Fibroblast of lung (primary cell): Measurements from ENCODE around the gene ACOT2. TPM values are rescaled to one million over a fixed set of nuclear protein-coding genes. Genes with fewer than 3 reads are reported as not detected.

Experiments
- DNase-seq, 2 donors: peaks; one replicate each; pipeline versions ENCODE4 v3.0.0 to v3.0.0-alpha.2; 2010; ENCODE audit warnings: low read depth in 2 of 2
- H2AFZ ChIP-seq: 2 replicates; pipeline ENCODE4 v1.5.1; 2012; ENCODE audit warnings: low read length, control low read depth, inconsistent platforms
- H3K27ac ChIP-seq: 2 replicates; pipeline ENCODE4 v1.5.1; 2011; ENCODE audit warnings: low read length, control low read depth; ENCODE audit not compliant: insufficient read depth
- H3K27me3 ChIP-seq: 2 replicates; pipeline ENCODE4 v1.5.1; 2011; ENCODE audit warnings: mild to moderate bottlenecking, low read length; ENCODE audit not compliant: control insufficient read depth, insufficient read depth
- H3K36me3 ChIP-seq: 2 replicates; pipeline ENCODE4 v1.5.1; 2011; ENCODE audit warnings: low read length; ENCODE audit not compliant: control insufficient read depth, insufficient read depth
- H3K4me1 ChIP-seq: 2 replicates; pipeline ENCODE4 v1.5.1; 2011; ENCODE audit warnings: low read length; ENCODE audit not compliant: control insufficient read depth, insufficient read depth; ENCODE audit errors: extremely low read depth
- H3K4me2 ChIP-seq: 2 replicates; pipeline ENCODE4 v1.5.1; 2011; ENCODE audit warnings: low read length, control low read depth; ENCODE audit not compliant: insufficient read depth; ENCODE audit errors: extremely low read depth
- H3K4me3 ChIP-seq, 4 experiments: fragments of 200-600 bp in 1 of 4; sonication (generic) in 1 of 4; replicated peaks in 1 of 4; 2 replicates each; pipeline ENCODE4 v1.5.1; 2011 to 2016; ENCODE audit warnings: low read length in 4 of 4, low read depth in 3 of 4, mild to moderate bottlenecking in 3 of 4, control low read depth in 2 of 4, inconsistent platforms in 1 of 4, mixed read lengths in 1 of 4; ENCODE audit not compliant: insufficient read depth in 1 of 4; ENCODE audit errors: control extremely low read depth in 1 of 4
- H3K79me2 ChIP-seq: 2 replicates; pipeline ENCODE4 v1.5.1; 2012; ENCODE audit warnings: mild to moderate bottlenecking, low read length, inconsistent platforms; ENCODE audit not compliant: control insufficient read depth, insufficient read depth
- H3K9ac ChIP-seq: 2 replicates; pipeline ENCODE4 v1.5.1; 2011; ENCODE audit warnings: mild to moderate bottlenecking, low read length, control low read depth; ENCODE audit not compliant: insufficient read depth
- H3K9me3 ChIP-seq: 2 replicates; pipeline ENCODE4 v1.5.1; 2012; ENCODE audit warnings: low read depth, low read length; ENCODE audit not compliant: control insufficient read depth, insufficient read depth
- H4K20me1 ChIP-seq: 2 replicates; pipeline ENCODE4 v1.5.1; 2011; ENCODE audit warnings: low read length; ENCODE audit not compliant: control insufficient read depth, insufficient read depth; ENCODE audit errors: extremely low read depth
- CTCF ChIP-seq, 2 donors: IDR thresholded peaks in 1 of 2; conservative IDR thresholded peaks in 1 of 2; 1 replicate in 1 of 2; 2 replicates in 1 of 2; pipeline ENCODE4 v1.5.1; 2011 to 2012; ENCODE audit warnings: low read length in 2 of 2, control low read depth in 1 of 2, inconsistent platforms in 1 of 2, low read depth in 1 of 2, mild to moderate bottlenecking in 1 of 2
- EZH2 ChIP-seq: IDR thresholded peaks from 2 replicates; pipeline ENCODE4 v1.5.1; 2012; ENCODE audit warnings: low read length, control low read depth, mild to moderate bottlenecking; ENCODE audit errors: missing control alignments
- polyA plus RNA-seq, 2 donors: library from polyadenylated mRNA; depleted of rRNA in 1 of 2; stranded (reverse) in 1 of 2; unstranded in 1 of 2; fragments of >200 nt; gene quantifications; 2 replicates each; pipeline ENCODE4 v1.2.1, GENCODE V29; 2011 to 2012; ENCODE audit warnings: missing spikeins in 1 of 2
- total RNA-seq: library from RNA; depleted of rRNA; stranded (reverse); fragments of >200 nt; gene quantifications from 2 replicates; pipeline ENCODE4 v1.2.1, GENCODE V29; 2014

Gene ACOT2
- total and polyA plus RNA-seq, 2 donors (not counting 1 experiment from before 2014, with no cell fraction given), result 27.1 to 39.1 TPM

- Histone ChIP-seq H3K9ac (no peak overlapping the region), H4K20me1 (no peaks in the 10 kb centered on the region), H3K4me3 (no peak overlapping the region), H3K4me2 (no peak overlapping the region), H2AFZ (no peak overlapping the region), H3K79me2 (no peaks in the 10 kb centered on the region), H3K4me1 (no peaks in the 10 kb centered on the region), H3K27me3 (no peaks in the 10 kb centered on the region), H3K27ac (no peak overlapping the region), H3K9me3 (no peaks in the 10 kb centered on the region), H3K36me3 (no peaks in the 10 kb centered on the region)
- DNase-seq, result no peak
- no peak for TF ChIP-seq EZH2
- TF ChIP-seq CTCF (conservative IDR thresholded peaks at IDR 0.05 in 1 of 2, IDR thresholded peaks at IDR 0.05 in 1 of 2; ENCODE audit: low read depth in 1 of 2, low read length in 2 of 2), result no peak
Measured at GRCh38 chr14:73616831-73617230, 47.8 kb downstream of the ACOT2 start.

GRCh38 chr14:73619524-73619923 is 50.5 kb downstream of the ACOT2 start:
- H3K4me1 ChIP-seq, result no peaks in the 10 kb centered on the region
- no peaks in the 10 kb centered on the region for H3K9me3 ChIP-seq
- no peak for DNase-seq
- H2AFZ ChIP-seq, result no peak overlapping the region
- no peak overlapping the region for H3K27ac ChIP-seq
- H3K79me2 ChIP-seq, result no peaks in the 10 kb centered on the region
- no peaks in the 10 kb centered on the region for H3K27me3 ChIP-seq
- no peaks in the 10 kb centered on the region for H4K20me1 ChIP-seq
- TF ChIP-seq CTCF (conservative IDR thresholded peaks at IDR 0.05 in 1 of 2, IDR thresholded peaks at IDR 0.05 in 1 of 2; ENCODE audit: low read depth in 1 of 2, low read length in 2 of 2), result no peak
- no peak for TF ChIP-seq EZH2
- H3K9ac ChIP-seq, result no peak overlapping the region
- H3K36me3 ChIP-seq, result no peaks in the 10 kb centered on the region
- no peak overlapping the region for H3K4me2 ChIP-seq
- H3K4me3 ChIP-seq, result no peak overlapping the region

DNA sequence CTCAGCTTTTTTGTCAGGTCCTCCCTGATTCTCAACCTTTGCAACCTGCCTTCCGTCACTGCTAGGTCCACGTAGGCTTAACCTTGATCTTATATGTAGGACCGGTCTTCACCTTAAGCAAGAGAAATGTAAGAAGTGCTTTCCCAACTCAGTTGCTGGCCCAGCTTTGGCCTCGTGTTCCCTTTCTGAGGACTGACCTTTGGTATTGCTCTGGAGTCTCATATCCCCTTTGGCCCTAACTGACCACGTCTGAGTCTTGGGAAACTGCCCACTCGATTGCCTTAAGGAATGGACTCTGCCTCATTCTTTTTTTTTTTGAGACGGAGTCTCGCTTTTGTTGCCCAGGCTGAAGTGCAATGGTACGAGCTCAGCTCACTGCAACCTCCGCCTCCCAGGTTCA is 51.3 kb downstream of the ACOT2 start:
- Histone ChIP-seq H2AFZ (no peak overlapping the region), H3K4me3 (no peak overlapping the region), H3K9ac (no peak overlapping the region), H3K27me3 (no peaks in the 10 kb centered on the region), H3K4me1 (no peaks in the 10 kb centered on the region), H3K36me3 (no peaks in the 10 kb centered on the region), H3K9me3 (no peaks in the 10 kb centered on the region), H4K20me1 (no peaks in the 10 kb centered on the region), H3K79me2 (no peaks in the 10 kb centered on the region), H3K4me2 (no peak overlapping the region), H3K27ac (no peak overlapping the region)
- no peak for TF ChIP-seq CTCF (conservative IDR thresholded peaks at IDR 0.05 in 1 of 2, IDR thresholded peaks at IDR 0.05 in 1 of 2; ENCODE audit: low read depth in 1 of 2, low read length in 2 of 2)
- TF ChIP-seq EZH2, result no peak
- DNase-seq, result no peak
